Measurements from ENCODE around the gene NBAS. TPM values are rescaled to one million over a fixed set of nuclear protein-coding genes. Genes with fewer than 3 reads are reported as not detected.

Gene NBAS
- total and polyA plus RNA-seq, 3 experiments from 2014 or later, result 22.0 to 34.1 (median 30.6) TPM

DNA sequence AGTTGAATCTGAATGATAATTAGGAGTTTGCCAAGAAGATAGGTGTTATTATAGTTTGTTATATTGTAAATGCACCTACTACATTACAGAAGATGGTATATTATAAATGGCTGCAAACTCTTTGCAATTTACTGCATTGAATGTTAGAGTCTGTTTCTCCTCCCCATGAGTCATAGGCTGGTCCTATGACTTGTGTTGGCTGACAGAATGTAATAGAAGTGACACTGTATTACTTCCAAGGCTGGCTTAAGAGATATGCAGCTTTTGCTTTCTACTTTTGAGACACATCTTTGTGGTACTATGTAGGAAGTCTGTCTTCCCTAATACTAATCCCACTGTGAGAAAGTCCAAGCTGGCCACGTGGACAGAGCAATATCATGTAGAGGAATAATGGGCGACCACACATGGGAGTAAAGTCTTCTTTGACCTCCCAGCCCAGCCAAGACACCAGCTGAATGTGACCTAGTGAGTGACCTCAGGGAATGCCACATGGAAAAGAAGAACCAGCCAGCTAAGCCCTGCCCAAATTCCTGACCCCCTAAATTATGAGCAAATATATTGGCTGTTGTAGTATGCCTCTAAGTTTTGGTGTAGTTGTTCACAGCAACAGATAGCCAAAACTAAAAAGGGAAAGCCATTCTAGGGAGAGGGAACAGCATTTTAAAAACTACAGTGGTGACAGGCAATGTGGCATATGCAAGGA is 23.8 kb upstream of the NBAS start:
- no peaks in the 10 kb centered on the region for H3K36me3 Mint-ChIP-seq
- peak overlapping the region in 1 of 7 donors; percentile 21 for H3K4me3 Mint-ChIP-seq
- Histone ChIP-seq H3K27ac (ENCODE audit: low read depth, low read length) (no peak overlapping the region), H3K36me3 (ENCODE audit: insufficient read depth, low read length) (no peaks in the 10 kb centered on the region), H3K4me1 (ENCODE audit: insufficient read depth, low read length) (no peaks in the 10 kb centered on the region), H3K9me3 (ENCODE audit: low read length) (no peaks in the 10 kb centered on the region), H3K27me3 (ENCODE audit: insufficient read depth, low read length, poor library complexity, severe bottlenecking) (no peaks in the 10 kb centered on the region), H3K4me3 (ENCODE audit: low read length) (no peak overlapping the region)
- no peaks in the 10 kb centered on the region for H3K9me3 Mint-ChIP-seq
- H3K4me1 Mint-ChIP-seq, result peaks cover 0 to 4% (median 2%) of the 10 kb centered on the region in 3 donors
- DNase-seq, result no peak
- CTCF ChIA-PET, result interaction anchor here (1.7 kb wide), 1 partner anchor 8 kb away, joined by 14 read pairs; no protein-coding TSS in a partner anchor
- H3K27ac Mint-ChIP-seq, result no peak overlapping the region
- peaks cover 2 to 4% of the 10 kb centered on the region in 2 donors for H3K27me3 Mint-ChIP-seq
- POLR2A ChIA-PET, result no interaction called here

DNA sequence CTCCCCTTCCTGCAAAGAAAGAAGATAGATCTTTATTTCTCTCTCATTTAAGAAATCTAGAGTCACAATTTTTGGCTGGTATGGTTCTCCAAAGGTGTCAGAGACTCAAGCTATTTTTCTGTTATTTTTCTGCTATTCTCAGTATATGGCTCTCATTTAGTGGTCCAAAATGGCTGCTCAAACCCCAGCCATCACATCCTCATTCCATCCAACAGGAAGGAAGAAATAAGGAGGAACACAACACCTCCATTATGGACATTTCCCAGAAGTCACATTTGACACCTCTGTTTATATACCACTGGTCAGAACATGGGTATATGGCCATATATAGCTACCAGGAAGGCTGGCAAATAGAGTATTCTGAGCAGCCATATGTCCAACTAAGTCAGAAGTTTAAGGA is 23.2 kb upstream of the NBAS start:
- Histone ChIP-seq H3K36me3 (ENCODE audit: insufficient read depth, low read length) (no peaks in the 10 kb centered on the region), H3K4me1 (ENCODE audit: insufficient read depth, low read length) (no peaks in the 10 kb centered on the region), H3K9me3 (ENCODE audit: low read length) (no peaks in the 10 kb centered on the region), H3K27me3 (ENCODE audit: insufficient read depth, low read length, poor library complexity, severe bottlenecking) (no peaks in the 10 kb centered on the region), H3K4me3 (ENCODE audit: low read length) (no peak overlapping the region), H3K27ac (ENCODE audit: low read depth, low read length) (no peak overlapping the region)
- Mint-ChIP-seq H3K27ac (no peak overlapping the region), H3K9me3 (no peaks in the 10 kb centered on the region), H3K4me3 (no peak overlapping the region), H3K27me3 (peaks cover 2 to 4% of the 10 kb centered on the region in 2 donors), H3K36me3 (no peaks in the 10 kb centered on the region), H3K4me1 (peaks cover 0 to 1% (median 1%) of the 10 kb centered on the region in 3 donors)
- ChIA-PET POLR2A (no interaction called here), CTCF (no interaction called here)
- DNase-seq, result no peak

DNA sequence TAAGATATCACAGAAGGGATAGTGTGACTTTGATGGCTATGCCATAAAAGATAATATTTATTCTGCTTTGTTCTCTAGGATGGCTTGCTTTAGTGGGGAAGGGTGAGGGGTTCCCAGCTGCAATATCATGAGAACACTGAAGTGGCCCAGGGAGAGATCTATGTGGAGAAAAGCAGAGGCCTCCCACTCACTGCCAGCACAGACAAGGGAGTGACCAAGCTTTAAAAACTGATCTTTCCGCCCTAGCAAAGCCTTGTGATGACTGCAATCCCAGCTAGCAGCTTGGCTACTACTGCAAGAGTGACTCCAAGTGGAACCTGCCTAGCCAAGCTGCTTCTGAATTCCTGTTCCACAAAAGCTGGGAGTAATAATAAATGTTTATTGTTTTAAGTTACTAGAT is 22.7 kb upstream of the NBAS start:
- Mint-ChIP-seq H3K27me3 (peaks cover 2 to 8% of the 10 kb centered on the region in 2 donors), H3K27ac (peak overlapping the region in 1 of 8 donors; percentile 21), H3K4me1 (no peaks in the 10 kb centered on the region), H3K9me3 (no peaks in the 10 kb centered on the region), H3K36me3 (no peaks in the 10 kb centered on the region), H3K4me3 (no peak overlapping the region)
- POLR2A ChIA-PET, result no interaction called here
- Histone ChIP-seq H3K4me1 (ENCODE audit: insufficient read depth, low read length) (no peaks in the 10 kb centered on the region), H3K27me3 (ENCODE audit: insufficient read depth, low read length, poor library complexity, severe bottlenecking) (no peaks in the 10 kb centered on the region), H3K9me3 (ENCODE audit: low read length) (no peaks in the 10 kb centered on the region), H3K4me3 (ENCODE audit: low read length) (no peak overlapping the region), H3K36me3 (ENCODE audit: insufficient read depth, low read length) (no peaks in the 10 kb centered on the region), H3K27ac (ENCODE audit: low read depth, low read length) (no peak overlapping the region)
- CTCF ChIA-PET, result no interaction called here
- DNase-seq, result no peak

DNA sequence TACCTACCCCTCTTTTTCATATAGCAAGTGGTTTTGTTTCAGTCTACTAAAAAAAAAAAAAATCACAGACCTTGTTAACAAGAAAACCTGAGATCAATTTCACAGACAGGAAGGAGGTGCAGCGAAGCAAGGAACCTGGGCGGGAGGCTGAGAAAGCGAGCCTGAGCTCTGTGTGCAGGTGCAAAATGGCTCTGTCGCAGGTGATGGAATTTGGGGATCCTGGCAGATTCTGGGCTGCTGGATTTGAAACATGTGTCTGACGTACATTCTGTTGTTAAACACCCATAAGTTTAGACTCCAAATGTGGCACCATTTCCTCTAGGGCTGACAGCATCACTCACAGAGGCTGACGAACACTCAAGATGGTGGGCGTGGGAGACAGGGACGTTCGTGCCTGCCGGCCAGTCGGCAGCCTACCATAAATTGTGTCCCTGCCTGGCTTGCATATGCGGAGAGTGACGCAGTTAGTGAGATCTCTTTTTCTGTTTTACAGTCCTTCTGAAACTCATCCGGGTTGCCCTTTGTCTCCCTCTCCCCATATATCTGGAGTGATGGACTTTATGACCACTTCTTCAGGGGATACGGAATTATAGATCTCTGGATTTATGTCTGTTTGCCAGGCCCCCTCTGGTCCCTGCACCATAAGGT is 21.7 kb upstream of the NBAS start:
- H3K4me3 ChIP-seq (ENCODE audit: low read length), result no peak overlapping the region
- no peaks in the 10 kb centered on the region for H3K9me3 Mint-ChIP-seq
- H3K4me3 Mint-ChIP-seq, result no peak overlapping the region
- H3K36me3 Mint-ChIP-seq, result no peaks in the 10 kb centered on the region
- DNase-seq, result no peak
- no peaks in the 10 kb centered on the region for H3K4me1 Mint-ChIP-seq
- POLR2A ChIA-PET, result no interaction called here
- no peaks in the 10 kb centered on the region for H3K36me3 ChIP-seq (ENCODE audit: insufficient read depth, low read length)
- no peak overlapping the region for H3K27ac ChIP-seq (ENCODE audit: low read depth, low read length)
- no peaks in the 10 kb centered on the region for H3K9me3 ChIP-seq (ENCODE audit: low read length)
- CTCF ChIA-PET, result no interaction called here
- H3K4me1 ChIP-seq (ENCODE audit: insufficient read depth, low read length), result no peaks in the 10 kb centered on the region
- no peak overlapping the region for H3K27ac Mint-ChIP-seq
- no peaks in the 10 kb centered on the region for H3K27me3 ChIP-seq (ENCODE audit: insufficient read depth, low read length, poor library complexity, severe bottlenecking)
- H3K27me3 Mint-ChIP-seq, result peaks cover 2 to 10% of the 10 kb centered on the region in 2 donors

DNA sequence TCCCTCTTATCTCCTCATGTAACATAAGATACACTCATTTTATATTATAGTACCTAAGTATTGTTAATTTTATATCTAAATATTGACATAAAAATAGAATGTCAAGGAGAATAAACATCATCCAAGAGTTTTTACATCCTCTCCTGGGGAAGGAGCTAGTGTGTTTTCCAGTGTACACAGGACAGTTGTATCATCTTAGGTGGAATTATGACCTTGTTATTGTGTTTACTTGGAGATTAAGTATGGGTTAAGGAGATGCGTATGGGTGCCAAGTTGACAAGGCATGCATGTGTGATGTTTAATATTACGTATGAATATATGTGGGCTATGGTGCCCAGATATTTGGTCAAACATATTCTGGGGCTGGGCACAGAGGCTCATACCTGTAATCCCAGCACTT is 19.3 kb upstream of the NBAS start:
- H3K9me3 ChIP-seq (ENCODE audit: low read length), result no peaks in the 10 kb centered on the region
- Mint-ChIP-seq H3K27me3 (peaks cover 2 to 10% of the 10 kb centered on the region in 2 donors), H3K9me3 (no peaks in the 10 kb centered on the region), H3K4me1 (no peaks in the 10 kb centered on the region), H3K27ac (no peak overlapping the region), H3K4me3 (no peak overlapping the region), H3K36me3 (no peaks in the 10 kb centered on the region)
- ChIA-PET CTCF (no interaction called here), POLR2A (no interaction called here)
- no peaks in the 10 kb centered on the region for H3K27me3 ChIP-seq (ENCODE audit: insufficient read depth, low read length, poor library complexity, severe bottlenecking)
- no peak overlapping the region for H3K27ac ChIP-seq (ENCODE audit: low read depth, low read length)
- no peak overlapping the region for H3K4me3 ChIP-seq (ENCODE audit: low read length)
- H3K4me1 ChIP-seq (ENCODE audit: insufficient read depth, low read length), result no peaks in the 10 kb centered on the region
- DNase-seq, result no peak
- no peaks in the 10 kb centered on the region for H3K36me3 ChIP-seq (ENCODE audit: insufficient read depth, low read length)

DNA sequence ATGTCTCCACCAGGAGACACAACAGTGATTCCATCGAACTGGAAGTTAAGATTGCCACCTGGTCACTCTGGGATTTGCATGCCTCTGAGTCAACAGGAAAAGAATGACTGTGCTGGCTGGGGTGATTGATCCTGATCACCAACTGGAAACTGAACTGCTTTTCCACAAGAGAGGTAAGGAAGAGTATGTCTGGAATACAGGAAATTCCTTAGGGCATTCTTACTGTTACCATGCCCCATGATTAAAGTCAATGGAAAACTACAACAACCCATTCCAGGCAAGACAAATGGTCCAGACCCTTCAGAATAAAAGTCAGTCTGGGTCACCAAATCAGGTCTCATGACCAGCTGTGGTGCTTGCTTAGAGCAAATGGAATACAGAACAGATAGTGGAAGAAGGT is 18.5 kb upstream of the NBAS start:
- DNase-seq, result no peak
- POLR2A ChIA-PET, result no interaction called here
- H3K4me3 Mint-ChIP-seq, result no peak overlapping the region
- H3K27me3 Mint-ChIP-seq, result peaks cover 2 to 10% of the 10 kb centered on the region in 2 donors
- CTCF ChIA-PET, result no interaction called here
- Histone ChIP-seq H3K36me3 (ENCODE audit: insufficient read depth, low read length) (no peaks in the 10 kb centered on the region), H3K4me3 (ENCODE audit: low read length) (no peak overlapping the region), H3K27ac (ENCODE audit: low read depth, low read length) (no peak overlapping the region), H3K27me3 (ENCODE audit: insufficient read depth, low read length, poor library complexity, severe bottlenecking) (no peaks in the 10 kb centered on the region), H3K9me3 (ENCODE audit: low read length) (no peaks in the 10 kb centered on the region), H3K4me1 (ENCODE audit: insufficient read depth, low read length) (no peaks in the 10 kb centered on the region)
- no peaks in the 10 kb centered on the region for H3K36me3 Mint-ChIP-seq
- no peak overlapping the region for H3K27ac Mint-ChIP-seq
- H3K9me3 Mint-ChIP-seq, result no peaks in the 10 kb centered on the region
- H3K4me1 Mint-ChIP-seq, result no peaks in the 10 kb centered on the region

DNA sequence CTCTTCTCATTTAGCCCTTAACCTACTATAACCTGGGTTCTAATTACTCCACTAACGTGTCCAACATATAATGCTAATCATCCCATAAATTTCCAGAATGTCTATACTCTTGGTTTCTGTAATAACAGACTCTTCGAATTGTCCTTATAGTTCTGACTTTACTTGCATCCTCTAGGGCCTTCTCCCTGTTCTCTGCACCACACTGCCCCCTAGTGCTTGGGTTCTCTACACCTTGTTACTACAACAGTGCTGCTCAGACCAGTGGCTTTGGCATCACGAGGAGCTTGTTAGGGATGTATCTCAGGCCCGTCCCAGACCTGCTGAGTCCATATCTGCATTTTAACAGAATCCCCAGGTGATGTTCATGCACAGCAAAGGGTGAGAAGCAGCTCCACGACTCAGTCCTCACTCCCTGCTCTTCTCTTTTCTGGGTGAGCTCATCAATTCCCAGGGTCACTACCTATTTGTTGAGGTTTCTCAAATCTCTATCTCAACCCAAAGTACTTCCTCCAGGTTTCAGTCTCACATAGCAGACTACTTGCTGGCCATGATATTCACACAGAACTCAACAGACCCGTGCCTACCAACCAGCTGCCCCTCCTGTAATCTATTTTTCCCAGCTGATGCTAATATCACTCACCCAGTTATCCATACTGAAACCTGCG is 16.1 kb upstream of the NBAS start:
- Histone ChIP-seq H3K4me3 (ENCODE audit: low read length) (no peak overlapping the region), H3K36me3 (ENCODE audit: insufficient read depth, low read length) (no peaks in the 10 kb centered on the region), H3K27ac (ENCODE audit: low read depth, low read length) (no peak overlapping the region), H3K27me3 (ENCODE audit: insufficient read depth, low read length, poor library complexity, severe bottlenecking) (no peaks in the 10 kb centered on the region), H3K9me3 (ENCODE audit: low read length) (no peaks in the 10 kb centered on the region), H3K4me1 (ENCODE audit: insufficient read depth, low read length) (no peaks in the 10 kb centered on the region)
- no peaks in the 10 kb centered on the region for H3K9me3 Mint-ChIP-seq
- H3K4me3 Mint-ChIP-seq, result no peak overlapping the region
- DNase-seq, result peak; percentile 64 to 88 (median 76)
- CTCF ChIA-PET, result interaction anchor here (0.6 to 2.7 kb wide), 12 partner anchors 9 to 50 kb away, joined by 3 to 16 read pairs (median 5); partner anchors contain the start of genes DDX1 and NBAS
- peaks cover 0 to 6% of the 10 kb centered on the region in 2 donors for H3K27me3 Mint-ChIP-seq
- POLR2A ChIA-PET, result no interaction called here
- no peak overlapping the region for H3K27ac Mint-ChIP-seq
- H3K4me1 Mint-ChIP-seq, result no peaks in the 10 kb centered on the region
- H3K36me3 Mint-ChIP-seq, result no peaks in the 10 kb centered on the region

DNA sequence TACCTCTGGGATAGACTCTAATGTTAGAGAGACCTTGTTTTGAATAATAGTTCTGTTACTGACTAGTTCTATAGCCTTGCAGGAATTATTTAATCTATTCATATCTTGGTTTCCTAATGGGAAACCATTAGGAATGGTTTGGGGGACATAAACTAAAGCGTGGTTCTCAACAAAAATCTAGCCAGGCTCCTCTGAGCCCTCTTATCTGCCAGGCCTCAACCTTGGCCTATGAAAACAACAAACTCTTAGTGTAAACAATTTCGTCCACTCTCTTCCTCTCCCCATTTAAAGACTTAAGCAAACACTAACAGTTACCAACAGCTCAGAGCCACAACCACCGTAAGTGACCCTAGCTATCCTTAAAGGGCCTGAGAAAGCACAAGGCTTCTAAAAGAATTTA is 10.6 kb upstream of the NBAS start:
- H3K9me3 ChIP-seq (ENCODE audit: low read length), result no peaks in the 10 kb centered on the region
- H3K27me3 Mint-ChIP-seq, result peaks cover 2 to 7% of the 10 kb centered on the region in 2 donors
- DNase-seq, result no peak
- H3K9me3 Mint-ChIP-seq, result no peaks in the 10 kb centered on the region
- POLR2A ChIA-PET, result no interaction called here
- H3K27ac Mint-ChIP-seq, result no peak overlapping the region
- no peak overlapping the region for H3K4me3 ChIP-seq (ENCODE audit: low read length)
- no peaks in the 10 kb centered on the region for H3K27me3 ChIP-seq (ENCODE audit: insufficient read depth, low read length, poor library complexity, severe bottlenecking)
- CTCF ChIA-PET, result no interaction called here
- no peaks in the 10 kb centered on the region for H3K4me1 Mint-ChIP-seq
- H3K4me1 ChIP-seq (ENCODE audit: insufficient read depth, low read length), result no peaks in the 10 kb centered on the region
- H3K4me3 Mint-ChIP-seq, result no peak overlapping the region
- H3K27ac ChIP-seq (ENCODE audit: low read depth, low read length), result no peak overlapping the region
- no peaks in the 10 kb centered on the region for H3K36me3 ChIP-seq (ENCODE audit: insufficient read depth, low read length)
- H3K36me3 Mint-ChIP-seq, result no peaks in the 10 kb centered on the region
